WTC11 (cell line): Measurements from ENCODE around the gene EDAR. TPM values are rescaled to one million over a fixed set of nuclear protein-coding genes. Genes with fewer than 3 reads are reported as not detected.

ENCODE experiments used
- ATAC-seq: fragments of 200-7000 bp; cut with Tn5 transposase; 2 replicates; pipeline ENCODE4 v1.10.0; 2021; ENCODE audit warnings: mild to moderate bottlenecking, moderate library complexity
- CTCF ChIA-PET: fragments of 300-600 bp; sonication (Branson Sonifier 250); formaldehyde crosslinking; loops from one replicate; lab custom pipeline; 2021; ENCODE audit warnings: antibody characterized with exemption; lab: Charles Lee
- POLR2A ChIA-PET: fragments of 350-600 bp; sonication (Branson Sonifier 250); formaldehyde crosslinking; loops from one replicate; lab custom pipeline; 2021; ENCODE audit warnings: antibody characterized with exemption; lab: Charles Lee
- DNase-seq: peaks from one replicate; pipeline ENCODE4 v3.0.0; 2021; ENCODE audit warnings: low spot score
- H3K27ac Mint-ChIP-seq: 2 replicates; pipeline ENCODE4 v1.8.0; 2021; ENCODE audit warnings: mixed read lengths
- H3K27me3 Mint-ChIP-seq: 2 replicates; pipeline ENCODE4 v1.8.0; 2021; ENCODE audit warnings: low read depth, mild to moderate bottlenecking, moderate library complexity, mixed read lengths
- H3K36me3 Mint-ChIP-seq: 2 replicates; pipeline ENCODE4 v1.8.0; 2021; ENCODE audit warnings: mixed read lengths
- H3K4me1 Mint-ChIP-seq: 2 replicates; pipeline ENCODE4 v1.8.0; 2022; ENCODE audit warnings: mixed read lengths
- H3K4me3 Mint-ChIP-seq: 2 replicates; pipeline ENCODE4 v1.8.0; 2021; ENCODE audit warnings: mild to moderate bottlenecking, moderate library complexity, mixed read lengths
- H3K9me3 Mint-ChIP-seq: 2 replicates; pipeline ENCODE4 v1.8.0; 2021; ENCODE audit warnings: mixed read lengths
- ELF4 ChIP-seq: sonication (generic); formaldehyde crosslinking; IDR thresholded peaks from 2 replicates; pipeline ENCODE4 v1.8.1; 2022; ENCODE audit warnings: low read depth, mild to moderate bottlenecking, moderate library complexity, missing genetic modification reagents
- FOXJ3 ChIP-seq: sonication (generic); formaldehyde crosslinking; IDR thresholded peaks from 2 replicates; pipeline ENCODE4 v1.9.0; 2021; ENCODE audit warnings: missing genetic modification reagents, mild to moderate bottlenecking, borderline replicate concordance
- FOXK1 ChIP-seq: sonication (generic); formaldehyde crosslinking; IDR thresholded peaks from 2 replicates; pipeline ENCODE4 v1.8.0; 2022; ENCODE audit warnings: mild to moderate bottlenecking, moderate library complexity, missing genetic modification reagents
- FOXP1 ChIP-seq: sonication (generic); formaldehyde crosslinking; IDR thresholded peaks from 2 replicates; pipeline ENCODE4 v1.8.0; 2022; ENCODE audit warnings: missing genetic modification reagents, mild to moderate bottlenecking, moderate library complexity, borderline replicate concordance
- JUN ChIP-seq: sonication (generic); formaldehyde crosslinking; IDR thresholded peaks from 2 replicates; pipeline ENCODE4 v1.8.0; 2023; ENCODE audit warnings: mild to moderate bottlenecking, missing genetic modification reagents
- KAT7 ChIP-seq: sonication (generic); formaldehyde crosslinking; IDR thresholded peaks from 2 replicates; pipeline ENCODE4 v1.8.1; 2023; ENCODE audit warnings: missing genetic modification reagents, mild to moderate bottlenecking, borderline replicate concordance
- MYBL2 ChIP-seq: sonication (generic); formaldehyde crosslinking; IDR thresholded peaks from 2 replicates; pipeline ENCODE4 v1.8.1; 2023; ENCODE audit warnings: mild to moderate bottlenecking, moderate library complexity, missing genetic modification reagents
- NR1H2 ChIP-seq: sonication (generic); formaldehyde crosslinking; IDR thresholded peaks from 2 replicates; pipeline ENCODE4 v1.9.0; 2021; ENCODE audit warnings: mild to moderate bottlenecking, moderate library complexity, missing genetic modification reagents
- RELA ChIP-seq: sonication (generic); formaldehyde crosslinking; IDR thresholded peaks from 2 replicates; pipeline ENCODE4 v1.8.1; 2022; ENCODE audit warnings: missing genetic modification reagents, mild to moderate bottlenecking, borderline replicate concordance
- SOX15 ChIP-seq: fragments of 250-450 bp; sonication (Bioruptor Pico); IDR thresholded peaks from 2 replicates; pipeline ENCODE4 v1.9.0; 2021; ENCODE audit warnings: mild to moderate bottlenecking
- ZNF138 ChIP-seq: sonication (generic); formaldehyde crosslinking; conservative IDR thresholded peaks from 2 replicates; pipeline ENCODE4 v1.8.1; 2022; ENCODE audit warnings: mild to moderate bottlenecking, moderate library complexity, missing genetic modification reagents
- ZNF396 ChIP-seq: fragments of 250-450 bp; sonication (Bioruptor Pico); IDR thresholded peaks from 2 replicates; pipeline ENCODE4 v1.8.0; 2021; ENCODE audit warnings: mild to moderate bottlenecking, moderate library complexity, borderline replicate concordance
- total RNA-seq: library from RNA; stranded (reverse); gene quantifications from 3 replicates; pipeline ENCODE4 v1.2.3, GENCODE V29; 2021
- TF ChIP-seq, protein P1 (sequence below): fragments of 250-450 bp; sonication (Bioruptor Pico); conservative IDR thresholded peaks from 2 replicates; pipeline ENCODE4 v1.9.0; 2021; ENCODE audit warnings: mild to moderate bottlenecking
- TF ChIP-seq, protein P2 (sequence below): sonication (generic); formaldehyde crosslinking; IDR thresholded peaks from 2 replicates; pipeline ENCODE4 v1.8.1; 2022; ENCODE audit warnings: low read depth, missing genetic modification reagents, borderline replicate concordance
- TF ChIP-seq, protein P3 (sequence below): sonication (generic); formaldehyde crosslinking; IDR thresholded peaks from 2 replicates; pipeline ENCODE4 v1.8.0; 2022; ENCODE audit warnings: mild to moderate bottlenecking, missing genetic modification reagents
- TF ChIP-seq, protein P4 (sequence below): sonication (generic); formaldehyde crosslinking; IDR thresholded peaks from 2 replicates; pipeline ENCODE4 v1.8.0; 2023; ENCODE audit warnings: missing genetic modification reagents
- TF ChIP-seq, protein P5 (sequence below): sonication (generic); formaldehyde crosslinking; IDR thresholded peaks from 2 replicates; pipeline ENCODE4 v1.8.1; 2022; ENCODE audit warnings: mild to moderate bottlenecking, missing genetic modification reagents, moderate library complexity, borderline replicate concordance
- TF ChIP-seq, protein P6 (sequence below): sonication (generic); formaldehyde crosslinking; conservative IDR thresholded peaks from 2 replicates; pipeline ENCODE4 v1.8.1; 2022; ENCODE audit warnings: mild to moderate bottlenecking, missing genetic modification reagents

The EDAR gene
- total RNA-seq, 1 experiment from 2014 or later, result not detected

DNA sequence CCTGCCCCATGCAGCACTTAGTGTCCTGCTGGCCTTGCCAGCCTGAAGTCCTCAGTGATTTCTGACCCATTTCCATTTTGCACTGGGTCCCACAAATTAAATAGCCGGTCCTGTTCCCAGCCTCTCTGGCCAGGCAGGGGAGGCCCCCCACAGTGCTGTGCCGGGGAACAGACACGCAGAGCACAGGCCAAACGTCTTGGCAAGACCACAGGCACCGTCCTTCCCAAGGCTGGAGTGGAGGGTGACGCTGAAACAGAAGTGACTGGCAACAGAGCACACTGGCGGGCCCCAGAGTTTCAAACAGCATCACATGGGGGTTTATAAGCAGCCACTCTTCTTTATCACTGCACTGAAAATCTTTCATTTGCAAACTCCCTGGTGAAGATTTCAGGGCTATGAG, 52.2 kb downstream of the EDAR start:
- no peak overlapping the region for H3K27ac Mint-ChIP-seq
- no peaks in the 10 kb centered on the region for H3K36me3 Mint-ChIP-seq
- TF ChIP-seq NR1H2 (CRISPR knock-in tag), result no peak
- H3K4me1 Mint-ChIP-seq, result peaks cover 37% of the 10 kb centered on the region
- DNase-seq (no peak), ATAC-seq (no peak)
- no peaks in the 10 kb centered on the region for H3K9me3 Mint-ChIP-seq
- no peak overlapping the region for H3K4me3 Mint-ChIP-seq
- ChIA-PET POLR2A (no interaction called here), CTCF (interaction anchor here (1.1 kb wide), 1 partner anchor 65 kb away, joined by 3 read pairs; no protein-coding TSS in a partner anchor)
- H3K27me3 Mint-ChIP-seq, result no peaks in the 10 kb centered on the region; the same call in 1 of the 2 replicates

DNA sequence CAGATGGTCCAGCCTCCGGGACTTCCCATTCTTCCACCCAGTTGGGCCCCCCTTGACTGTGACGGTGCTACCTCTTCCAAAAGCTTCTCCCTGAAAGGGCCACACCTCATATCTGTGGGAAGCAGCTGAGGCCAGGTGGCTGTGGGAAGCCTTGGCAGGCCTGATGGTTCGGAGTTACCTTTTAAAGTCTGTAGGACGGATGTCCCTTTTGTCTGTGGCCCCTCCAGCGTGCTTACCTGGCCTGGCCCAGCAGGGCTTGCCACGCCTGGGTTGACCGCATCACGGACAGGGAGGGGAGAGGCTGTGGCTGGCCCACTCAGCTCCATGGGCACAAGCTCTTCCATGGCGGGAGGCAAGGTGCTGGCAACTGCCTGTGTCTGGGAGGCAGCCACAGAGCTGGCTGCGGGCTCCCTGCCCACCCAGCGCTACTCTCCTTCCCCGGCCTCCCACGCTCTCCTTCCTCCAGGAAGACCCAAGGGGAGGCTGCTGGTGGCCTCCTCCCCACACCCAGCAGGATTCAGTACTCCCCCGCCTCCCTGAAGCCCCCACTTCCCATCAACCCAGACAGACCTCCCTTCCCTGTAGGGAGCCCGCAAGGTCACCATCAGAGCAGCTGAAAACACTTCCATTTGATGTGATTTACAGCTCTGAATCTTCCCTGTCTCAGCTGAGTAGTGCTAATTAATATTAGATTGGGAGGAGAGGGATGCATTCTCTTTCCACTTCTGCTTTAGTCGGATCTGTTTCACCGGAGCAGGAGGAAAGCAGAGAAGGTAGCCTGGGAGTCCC, 52.8 kb downstream of the EDAR start:
- ChIA-PET CTCF (interaction anchor here (1.1 to 2.7 kb wide), 2 partner anchors 8 to 65 kb away, joined by 3 to 13 read pairs; no protein-coding TSS in a partner anchor), POLR2A (no interaction called here)
- Mint-ChIP-seq H3K9me3 (no peaks in the 10 kb centered on the region), H3K4me1 (peaks cover 37% of the 10 kb centered on the region), H3K36me3 (no peaks in the 10 kb centered on the region), H3K27me3 (no peaks in the 10 kb centered on the region; the same call in 1 of the 2 replicates), H3K27ac (no peak overlapping the region), H3K4me3 (no peak overlapping the region)
- DNase-seq (no peak), ATAC-seq (no peak)
- TF ChIP-seq, protein P1, sequence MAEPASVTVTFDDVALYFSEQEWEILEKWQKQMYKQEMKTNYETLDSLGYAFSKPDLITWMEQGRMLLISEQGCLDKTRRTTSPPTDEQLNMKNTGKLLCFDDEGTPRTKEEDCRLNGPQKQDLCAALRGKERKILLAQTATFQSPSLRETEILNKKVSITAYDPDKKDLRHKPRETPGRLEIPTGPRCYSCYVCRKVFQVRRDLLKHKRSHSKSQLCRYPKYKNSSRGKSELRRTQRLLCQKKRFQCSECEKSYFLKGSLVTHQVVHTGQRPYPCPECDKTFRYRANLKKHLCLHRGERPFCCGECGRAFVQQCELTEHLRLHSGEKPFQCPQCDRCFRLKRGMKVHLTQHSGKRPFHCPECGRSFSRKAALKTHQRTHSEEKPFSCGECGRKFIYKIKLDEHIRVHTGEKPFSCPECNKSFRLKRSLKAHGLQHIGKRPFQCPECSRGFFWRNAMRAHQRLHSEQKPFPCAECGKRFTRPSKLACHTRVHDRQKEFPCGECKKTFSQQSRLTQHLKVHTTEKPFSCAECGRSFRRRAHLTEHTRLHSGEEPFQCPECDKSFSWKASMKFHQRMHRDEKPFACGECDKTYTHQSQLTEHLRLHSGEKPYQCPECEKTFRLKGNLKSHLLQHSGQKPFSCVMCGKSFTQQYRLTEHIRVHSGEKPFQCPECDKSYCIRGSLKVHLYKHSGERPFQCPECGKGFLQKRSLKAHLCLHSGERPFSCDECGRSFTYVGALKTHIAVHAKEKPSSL (CRISPR knock-in tag), result no peak
- TF ChIP-seq, protein P2, sequence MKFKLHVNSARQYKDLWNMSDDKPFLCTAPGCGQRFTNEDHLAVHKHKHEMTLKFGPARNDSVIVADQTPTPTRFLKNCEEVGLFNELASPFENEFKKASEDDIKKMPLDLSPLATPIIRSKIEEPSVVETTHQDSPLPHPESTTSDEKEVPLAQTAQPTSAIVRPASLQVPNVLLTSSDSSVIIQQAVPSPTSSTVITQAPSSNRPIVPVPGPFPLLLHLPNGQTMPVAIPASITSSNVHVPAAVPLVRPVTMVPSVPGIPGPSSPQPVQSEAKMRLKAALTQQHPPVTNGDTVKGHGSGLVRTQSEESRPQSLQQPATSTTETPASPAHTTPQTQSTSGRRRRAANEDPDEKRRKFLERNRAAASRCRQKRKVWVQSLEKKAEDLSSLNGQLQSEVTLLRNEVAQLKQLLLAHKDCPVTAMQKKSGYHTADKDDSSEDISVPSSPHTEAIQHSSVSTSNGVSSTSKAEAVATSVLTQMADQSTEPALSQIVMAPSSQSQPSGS, result no peak
- TF ChIP-seq SOX15 (CRISPR knock-in tag) (no peak), FOXP1 (CRISPR knock-in tag) (no peak), ELF4 (CRISPR knock-in tag) (no peak), ZNF138 (CRISPR knock-in tag) (no peak)

DNA sequence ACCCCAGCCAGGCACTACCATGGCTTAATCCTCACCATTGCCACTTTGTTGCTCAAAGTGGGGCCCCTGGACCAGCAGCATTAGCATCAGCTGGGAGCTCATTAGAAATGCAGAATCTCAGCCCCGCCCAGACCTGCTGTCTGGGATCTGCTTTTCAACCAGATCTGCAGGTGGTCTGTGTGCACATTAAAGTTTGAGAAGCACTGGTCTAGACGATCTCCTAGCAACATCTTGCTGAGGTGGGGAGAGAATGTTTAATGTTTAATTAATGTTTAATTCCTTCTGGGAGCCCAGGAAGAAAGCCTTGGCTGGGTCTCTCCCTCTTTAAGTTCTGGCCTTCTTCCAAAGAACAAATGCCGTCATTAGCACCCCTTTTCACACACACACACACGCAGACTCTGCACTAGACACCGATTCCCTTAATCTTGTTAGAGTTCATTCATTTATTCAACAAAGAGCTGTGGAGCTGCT, 53.7 kb downstream of the EDAR start:
- POLR2A ChIA-PET, result interaction anchor here (1.0 kb wide), 1 partner anchor 96 kb away, joined by 3 read pairs; no protein-coding TSS in a partner anchor
- TF ChIP-seq, protein P3, sequence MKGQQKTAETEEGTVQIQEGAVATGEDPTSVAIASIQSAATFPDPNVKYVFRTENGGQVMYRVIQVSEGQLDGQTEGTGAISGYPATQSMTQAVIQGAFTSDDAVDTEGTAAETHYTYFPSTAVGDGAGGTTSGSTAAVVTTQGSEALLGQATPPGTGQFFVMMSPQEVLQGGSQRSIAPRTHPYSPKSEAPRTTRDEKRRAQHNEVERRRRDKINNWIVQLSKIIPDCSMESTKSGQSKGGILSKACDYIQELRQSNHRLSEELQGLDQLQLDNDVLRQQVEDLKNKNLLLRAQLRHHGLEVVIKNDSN (CRISPR knock-in tag), result no peak
- TF ChIP-seq, protein P4, sequence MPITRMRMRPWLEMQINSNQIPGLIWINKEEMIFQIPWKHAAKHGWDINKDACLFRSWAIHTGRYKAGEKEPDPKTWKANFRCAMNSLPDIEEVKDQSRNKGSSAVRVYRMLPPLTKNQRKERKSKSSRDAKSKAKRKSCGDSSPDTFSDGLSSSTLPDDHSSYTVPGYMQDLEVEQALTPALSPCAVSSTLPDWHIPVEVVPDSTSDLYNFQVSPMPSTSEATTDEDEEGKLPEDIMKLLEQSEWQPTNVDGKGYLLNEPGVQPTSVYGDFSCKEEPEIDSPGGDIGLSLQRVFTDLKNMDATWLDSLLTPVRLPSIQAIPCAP (CRISPR knock-in tag), result no peak
- TF ChIP-seq, protein P5, sequence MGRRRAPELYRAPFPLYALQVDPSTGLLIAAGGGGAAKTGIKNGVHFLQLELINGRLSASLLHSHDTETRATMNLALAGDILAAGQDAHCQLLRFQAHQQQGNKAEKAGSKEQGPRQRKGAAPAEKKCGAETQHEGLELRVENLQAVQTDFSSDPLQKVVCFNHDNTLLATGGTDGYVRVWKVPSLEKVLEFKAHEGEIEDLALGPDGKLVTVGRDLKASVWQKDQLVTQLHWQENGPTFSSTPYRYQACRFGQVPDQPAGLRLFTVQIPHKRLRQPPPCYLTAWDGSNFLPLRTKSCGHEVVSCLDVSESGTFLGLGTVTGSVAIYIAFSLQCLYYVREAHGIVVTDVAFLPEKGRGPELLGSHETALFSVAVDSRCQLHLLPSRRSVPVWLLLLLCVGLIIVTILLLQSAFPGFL (CRISPR knock-in tag), result no peak
- TF ChIP-seq FOXK1, result no peak
- no peak for TF ChIP-seq MYBL2
- no peak for TF ChIP-seq NR1H2 (CRISPR knock-in tag)
- TF ChIP-seq KAT7 (CRISPR knock-in tag), result no peak
- TF ChIP-seq FOXJ3, result no peak
- TF ChIP-seq RELA (CRISPR knock-in tag), result no peak
- TF ChIP-seq SOX15 (CRISPR knock-in tag), result no peak
- TF ChIP-seq ZNF396 (CRISPR knock-in tag), result no peak
- TF ChIP-seq JUN (CRISPR knock-in tag), result no peak
- TF ChIP-seq, protein P6, sequence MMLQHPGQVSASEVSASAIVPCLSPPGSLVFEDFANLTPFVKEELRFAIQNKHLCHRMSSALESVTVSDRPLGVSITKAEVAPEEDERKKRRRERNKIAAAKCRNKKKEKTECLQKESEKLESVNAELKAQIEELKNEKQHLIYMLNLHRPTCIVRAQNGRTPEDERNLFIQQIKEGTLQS (CRISPR knock-in tag), result no peak
- no peaks in the 10 kb centered on the region for H3K9me3 Mint-ChIP-seq
- H3K27me3 Mint-ChIP-seq, result no peaks in the 10 kb centered on the region; the same call in 1 of the 2 replicates
- H3K4me3 Mint-ChIP-seq, result no peak overlapping the region
- CTCF ChIA-PET, result interaction anchor here (0.6 to 2.7 kb wide), 4 partner anchors 8 to 66 kb away, joined by 3 to 13 read pairs (median 3); no protein-coding TSS in a partner anchor
- H3K4me1 Mint-ChIP-seq, result peaks cover 37% of the 10 kb centered on the region
- no peak overlapping the region for H3K27ac Mint-ChIP-seq
- H3K36me3 Mint-ChIP-seq, result no peaks in the 10 kb centered on the region
- ATAC-seq (peak; percentile 78), DNase-seq (peak; percentile 52)
